Ascending aorta (tissue), 2 donors: Measurements from ENCODE around the gene RICTOR. TPM values are rescaled to one million over a fixed set of nuclear protein-coding genes. Genes with fewer than 3 reads are reported as not detected.
"Not testable (repeated sequence)": the region's sequence is repeated elsewhere in the genome, so short reads cannot be mapped to it uniquely, and the experiment has no call there.

Experiments used
- DNase-seq, 2 donors: peaks; one replicate each; pipeline ENCODE4 v3.0.0-alpha.2; 2019; ENCODE audit warnings: low spot score in 2 of 2
- H3K27ac ChIP-seq, 2 donors: fragments of 200-600 bp; sonication (generic); one replicate each; pipeline ENCODE4 v1.5.1; 2016 to 2017; ENCODE audit warnings: mild to moderate bottlenecking in 1 of 2
- H3K27me3 ChIP-seq: fragments of 200-600 bp; sonication (generic); one replicate; pipeline ENCODE4 v1.5.1; 2017
- H3K36me3 ChIP-seq, 2 donors: fragments of 200-600 bp; sonication (generic); one replicate each; pipeline ENCODE4 v1.5.1; 2016
- H3K4me1 ChIP-seq, 2 donors: fragments of 200-600 bp; sonication (generic); one replicate each; pipeline ENCODE4 v1.5.1; 2016 to 2017; ENCODE audit warnings: mild to moderate bottlenecking in 1 of 2
- H3K4me3 ChIP-seq, 2 donors: fragments of 200-600 bp; sonication (generic); one replicate each; pipeline ENCODE4 v1.5.1; 2016 to 2017; ENCODE audit warnings: mild to moderate bottlenecking in 1 of 2
- H3K9me3 ChIP-seq, 2 donors: fragments of 200-600 bp; sonication (generic); one replicate each; pipeline ENCODE4 v1.5.1; 2016
- CTCF ChIP-seq, 3 experiments: fragments of 200-600 bp in 2 of 3; fragments of 450-650 bp in 1 of 3; sonication (generic) in 2 of 3; IDR thresholded peaks; one replicate each; pipeline ENCODE4 v1.5.1; 2016 to 2019; ENCODE audit warnings: antibody characterized with exemption in 3 of 3, mild to moderate bottlenecking in 1 of 3, moderate library complexity in 1 of 3
- intact Hi-C: fragments of 100-400 bp; cut with DNase I; formaldehyde crosslinking; loops from one replicate; pipeline ENCODE4 v1.15.1; 2023
- total RNA-seq: library from RNA; depleted of rRNA; stranded (reverse); fragments of >200 nt; gene quantifications from one replicate; pipeline ENCODE4 v1.1.0, GENCODE V29; 2016

Gene RICTOR
- total RNA-seq, 1 donor from 2014 or later, result 12.1 TPM

GRCh38 chr5:39040875-39041274 is 33.3 kb downstream of the RICTOR start:
- H3K4me3 ChIP-seq, result no peak overlapping the region
- H3K4me1 ChIP-seq, result no peaks in the 10 kb centered on the region
- TF ChIP-seq CTCF (IDR thresholded peaks at IDR 0.05), result no peak
- DNase-seq, result no peak
- no peaks in the 10 kb centered on the region for H3K9me3 ChIP-seq
- H3K27ac ChIP-seq, result no peak overlapping the region
- H3K27me3 ChIP-seq, result no peaks in the 10 kb centered on the region
- no peaks in the 10 kb centered on the region for H3K36me3 ChIP-seq
- intact Hi-C loops, result no loop called here

- H3K27me3 ChIP-seq, DNase-seq, intact Hi-C loops, H3K27ac ChIP-seq, H3K4me3 ChIP-seq, H3K36me3 ChIP-seq, H3K4me1 ChIP-seq, H3K9me3 ChIP-seq: not testable (repeated sequence)
Observed at GRCh38 chr5:39034493-39034892, 39.7 kb downstream of the RICTOR start.

- H3K36me3 ChIP-seq, result no peaks in the 10 kb centered on the region
- no peak for TF ChIP-seq CTCF (IDR thresholded peaks at IDR 0.05)
- H3K27me3 ChIP-seq, result no peaks in the 10 kb centered on the region
- H3K4me3 ChIP-seq, result no peak overlapping the region
- peaks cover 0 to 15% of the 10 kb centered on the region in 2 donors for H3K9me3 ChIP-seq
- no peak overlapping the region for H3K27ac ChIP-seq
- no peak for DNase-seq
- peaks cover 0 to 4% of the 10 kb centered on the region in 2 donors for H3K4me1 ChIP-seq
- intact Hi-C loops, result no loop called here
Observed at GRCh38 chr5:39031041-39031440, 43.2 kb downstream of the RICTOR start.

GRCh38 chr5:39025456-39025855 is 48.7 kb downstream of the RICTOR start:
- Histone ChIP-seq H3K9me3 (peaks cover 0 to 15% of the 10 kb centered on the region in 2 donors), H3K4me3 (no peak overlapping the region), H3K36me3 (no peaks in the 10 kb centered on the region), H3K4me1 (peaks cover 0 to 2% of the 10 kb centered on the region in 2 donors), H3K27ac (no peak overlapping the region), H3K27me3 (no peaks in the 10 kb centered on the region)
- TF ChIP-seq CTCF (IDR thresholded peaks at IDR 0.05), result no peak
- intact Hi-C loops, result no loop called here
- no peak for DNase-seq

- Histone ChIP-seq H3K27me3 (no peaks in the 10 kb centered on the region), H3K36me3 (peaks cover 0 to under 1% of the 10 kb centered on the region in 2 donors), H3K4me1 (peaks cover 0 to 2% of the 10 kb centered on the region in 2 donors), H3K9me3 (peaks cover 0 to 15% of the 10 kb centered on the region in 2 donors), H3K4me3 (no peak overlapping the region), H3K27ac (no peak overlapping the region)
- no peak for DNase-seq
- intact Hi-C loops, result no loop called here
- TF ChIP-seq CTCF (IDR thresholded peaks at IDR 0.05), result no peak
Observed at GRCh38 chr5:39024884-39025283, 49.3 kb downstream of the RICTOR start.

GRCh38 chr5:39024005-39024404 is 50.2 kb downstream of the RICTOR start:
- no peak for TF ChIP-seq CTCF (IDR thresholded peaks at IDR 0.05)
- H3K27ac ChIP-seq, result no peak overlapping the region

More at GRCh38 chr5:39024005-39024404, 50.2 kb downstream of the RICTOR start:
- Histone ChIP-seq H3K36me3 (peaks cover 3 to 5% of the 10 kb centered on the region in 2 donors), H3K9me3 (peaks cover 0 to 15% of the 10 kb centered on the region in 2 donors), H3K4me1 (peaks cover 0 to 2% of the 10 kb centered on the region in 2 donors), H3K27me3 (no peaks in the 10 kb centered on the region), H3K4me3 (no peak overlapping the region)
- DNase-seq, result no peak
- intact Hi-C loops, result no loop called here
